Endothelial cell of umbilical vein (primary cell): ENCODE measurements around the gene GYPC. TPM values are rescaled to one million over a fixed set of nuclear protein-coding genes. Genes with fewer than 3 reads are reported as not detected.

Experiments used
- BruUV-seq: library from RNA; stranded (reverse); fragments of 400-500 nt; replicated peaks from 2 replicates; lab custom pipeline; 2021; lab: Mats Ljungman, UMichigan
- CTCF ChIA-PET: fragments of 300-600, 350-600 bp; sonication (Branson Sonifier 250); formaldehyde crosslinking; loops from one replicate; lab custom pipeline; 2021; ENCODE audit warnings: antibody characterized with exemption, inconsistent platforms; lab: Charles Lee
- POLR2A ChIA-PET: fragments of 300-600, 350-600 bp; sonication (Branson Sonifier 250); formaldehyde crosslinking; loops from one replicate; lab custom pipeline; 2021; ENCODE audit warnings: antibody characterized with exemption, inconsistent platforms; lab: Charles Lee
- DNase-seq: peaks from one replicate; pipeline ENCODE4 v3.0.0-alpha.2; 2011; ENCODE audit warnings: low read depth, low spot score
- FAIRE-seq: peaks from 2 replicates; lab custom pipeline; 2011; peaks lifted over from hg19 to GRCh38; lab: Jason Lieb, UNC
- H2AFZ ChIP-seq: 2 replicates; pipeline ENCODE4 v1.6.0; 2012; ENCODE audit warnings: low read depth, low read length, control low read depth, inconsistent platforms
- H3K27ac ChIP-seq: 2 replicates; pipeline ENCODE4 v1.5.1; 2011; ENCODE audit warnings: low read depth, mild to moderate bottlenecking, control low read depth, low read length, moderate library complexity; ENCODE audit not compliant: insufficient read depth
- H3K27me3 ChIP-seq, 2 experiments: 2 replicates each; pipeline versions ENCODE4 v1.6.0 to v1.6.1; 2011; ENCODE audit warnings: low read length in 2 of 2, mixed read lengths in 1 of 2; ENCODE audit not compliant: control insufficient read depth in 2 of 2, insufficient read depth in 2 of 2
- H3K36me3 ChIP-seq, 2 experiments: 2 replicates in 1 of 2; 3 replicates in 1 of 2; pipeline ENCODE4 v1.5.1; 2011; ENCODE audit warnings: low read length in 2 of 2, mild to moderate bottlenecking in 1 of 2, moderate library complexity in 1 of 2; ENCODE audit not compliant: control insufficient read depth in 2 of 2, insufficient read depth in 2 of 2; ENCODE audit errors: extremely low read depth in 1 of 2
- H3K4me1 ChIP-seq: 3 replicates; pipeline ENCODE4 v1.5.1; 2011; ENCODE audit warnings: mild to moderate bottlenecking, low read length; ENCODE audit not compliant: control insufficient read depth, insufficient read depth; ENCODE audit errors: extremely low read depth
- H3K4me2 ChIP-seq: 2 replicates; pipeline ENCODE4 v1.6.1; 2011; ENCODE audit warnings: low read length, control low read depth, mixed read lengths; ENCODE audit not compliant: insufficient read depth
- H3K4me3 ChIP-seq, 3 experiments: fragments of 200-600 bp in 1 of 3; sonication (generic), shearing (Covaris generic) in 1 of 3; replicated peaks in 1 of 3; 2 replicates each; pipeline ENCODE4 v1.5.1; 2011 to 2016; ENCODE audit warnings: control low read depth in 3 of 3, low read length in 3 of 3, mild to moderate bottlenecking in 2 of 3, inconsistent platforms in 1 of 3, low read depth in 1 of 3, moderate library complexity in 1 of 3; ENCODE audit not compliant: insufficient read depth in 1 of 3
- H3K79me2 ChIP-seq: 2 replicates; pipeline ENCODE4 v1.6.0; 2012; ENCODE audit warnings: low read length, inconsistent platforms; ENCODE audit not compliant: control insufficient read depth, insufficient read depth
- H3K9ac ChIP-seq: replicated peaks from 2 replicates; pipeline ENCODE3; 2011; ENCODE audit warnings: low read length, control low read depth; ENCODE audit not compliant: insufficient read depth; ENCODE audit errors: extremely low read depth
- H3K9me1 ChIP-seq: replicated peaks from 3 replicates; pipeline ENCODE4 v1.6.0; 2011; ENCODE audit warnings: mild to moderate bottlenecking, low read length; ENCODE audit not compliant: control insufficient read depth, insufficient read depth; ENCODE audit errors: extremely low read depth
- H3K9me3 ChIP-seq: replicated peaks from 2 replicates; pipeline ENCODE4 v1.5.1; 2012; ENCODE audit warnings: low read length, inconsistent platforms; ENCODE audit not compliant: control insufficient read depth, insufficient read depth
- H4K20me1 ChIP-seq: replicated peaks from 2 replicates; pipeline ENCODE3; 2011; ENCODE audit warnings: mild to moderate bottlenecking, low read length; ENCODE audit not compliant: control insufficient read depth, insufficient read depth; ENCODE audit errors: extremely low read depth
- EZH2 ChIP-seq: IDR thresholded peaks from 2 replicates; pipeline ENCODE4 v1.6.1; 2012; ENCODE audit warnings: borderline replicate concordance, low read depth, mild to moderate bottlenecking, moderate library complexity, low read length, inconsistent platforms; ENCODE audit not compliant: severe bottlenecking
- FOS ChIP-seq: IDR thresholded peaks from 2 replicates; pipeline ENCODE4 v1.6.1; 2011; ENCODE audit warnings: mild to moderate bottlenecking, low read length, moderate library complexity, borderline replicate concordance; ENCODE audit not compliant: insufficient read depth
- GATA2 ChIP-seq: IDR thresholded peaks from 2 replicates; pipeline ENCODE4 v1.7.0; 2011; ENCODE audit warnings: low read depth, mild to moderate bottlenecking, moderate library complexity, mixed read lengths, low read length; ENCODE audit not compliant: insufficient read length, insufficient read depth
- JUN ChIP-seq: IDR thresholded peaks from 2 replicates; pipeline ENCODE4 v1.6.1; 2011; ENCODE audit warnings: borderline replicate concordance, low read depth; ENCODE audit not compliant: insufficient read length, insufficient read depth
- MYC ChIP-seq: IDR thresholded peaks from one replicate; pipeline ENCODE4 v1.6.1; 2011; ENCODE audit warnings: mild to moderate bottlenecking, low read depth, low read length
- POLR2A ChIP-seq: IDR thresholded peaks from 2 replicates; pipeline ENCODE4 v1.6.1; 2012; ENCODE audit warnings: low read depth, mild to moderate bottlenecking, control low read depth, low read length
- POLR2AphosphoS5 ChIP-seq: IDR thresholded peaks from 2 replicates; pipeline ENCODE4 v1.6.1; 2012; ENCODE audit warnings: low read depth, mild to moderate bottlenecking, control low read depth, low read length, moderate library complexity; ENCODE audit not compliant: insufficient read depth
- dilution Hi-C: fragments of 300-500 bp; cut with MboI; formaldehyde crosslinking; loops from one replicate; pipeline ENCODE4 v1.15.0; 2019; ENCODE audit warnings: low sequenced_read_pairs; ENCODE audit not compliant: extremely low pct_ligation_motif_present
- intact Hi-C: fragments of 100-400 bp; cut with micrococcal nuclease; formaldehyde crosslinking; loops from one replicate; pipeline ENCODE4 v1.10.0; 2022
- polyA plus RNA-seq, 4 experiments: library from polyadenylated mRNA; depleted of rRNA in 3 of 4; stranded (reverse) in 3 of 4; unstranded in 1 of 4; fragments of >200 nt; gene quantifications; 2 replicates each; pipeline versions ENCODE4 v1.2.1 to v1.2.3, GENCODE V29; 2011 to 2012; ENCODE audit warnings: missing spikeins in 1 of 4
- total RNA-seq: library from RNA; stranded (reverse); gene quantifications from 2 replicates; pipeline ENCODE4 v1.2.3, GENCODE V29; 2021
- TF ChIP-seq, protein P1 (sequence below): IDR thresholded peaks from 2 replicates; pipeline ENCODE4 v1.6.1; 2011; ENCODE audit not compliant: insufficient read depth, insufficient read length
- TF ChIP-seq, protein P2 (sequence below), 2 donors: IDR thresholded peaks; 1 replicate in 1 of 2; 2 replicates in 1 of 2; pipeline ENCODE4 v1.5.1; 2011; ENCODE audit warnings: low read length in 2 of 2, mild to moderate bottlenecking in 2 of 2, moderate library complexity in 2 of 2, control low read depth in 1 of 2, inconsistent platforms in 1 of 2, low read depth in 1 of 2; ENCODE audit not compliant: insufficient read depth in 1 of 2; ENCODE audit errors: extremely low read depth in 1 of 2

The GYPC gene
- total and polyA plus RNA-seq, 2 donors (not counting 3 experiments of a cell fraction or from before 2014, with no cell fraction given), result 3.5 to 13.3 TPM

DNA sequence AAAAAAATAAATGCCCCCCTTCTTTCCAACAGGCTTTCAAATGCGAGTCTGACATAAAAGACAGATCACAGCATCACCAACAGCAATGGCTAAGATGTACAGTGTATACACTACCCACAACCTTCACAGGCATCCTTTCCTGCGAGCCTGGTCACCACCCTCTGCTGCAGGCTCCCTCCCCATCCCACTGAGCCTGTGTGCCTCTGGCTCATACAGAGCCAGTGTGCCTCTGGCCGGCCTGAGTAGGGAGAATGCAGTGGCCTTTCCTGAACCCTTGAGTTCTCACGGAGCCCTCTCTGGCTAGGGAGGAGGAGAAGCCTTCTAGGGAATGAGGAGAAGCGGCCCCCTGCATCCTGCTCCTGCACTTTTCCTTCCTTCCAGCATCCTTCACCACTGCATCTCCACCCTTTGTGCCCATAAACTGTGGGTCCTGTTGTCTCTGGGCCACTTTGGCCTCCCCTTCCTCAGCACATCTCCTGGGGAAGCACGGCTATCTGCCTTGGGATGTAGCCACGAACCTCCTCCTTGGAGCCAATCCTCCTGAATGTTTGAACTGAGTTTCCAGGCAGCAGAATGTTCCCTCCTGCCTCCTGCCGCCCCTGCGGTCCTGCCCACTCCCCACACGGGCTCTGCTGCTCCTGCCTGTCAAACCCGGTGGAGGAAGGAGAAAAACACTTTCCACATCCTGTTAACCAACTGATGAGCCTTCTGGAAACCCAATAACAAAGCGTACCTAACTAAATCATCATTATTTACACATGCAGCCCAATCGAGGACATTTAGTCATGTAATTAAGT is 22.5 kb downstream of the GYPC start:
- no peak overlapping the region for H3K4me2 ChIP-seq
- DNase-seq (no peak), FAIRE-seq (no peak)
- H4K20me1 ChIP-seq, result no peaks in the 10 kb centered on the region
- no peak overlapping the region for H3K27ac ChIP-seq
- ChIA-PET POLR2A (no interaction called here), CTCF (no interaction called here)
- dilution Hi-C loops, result no loop called here
- intact Hi-C loops, result no loop called here
- no TSS peak for BruUV-seq
- H3K36me3 ChIP-seq, result no peaks in the 10 kb centered on the region
- no peaks in the 10 kb centered on the region for H3K4me1 ChIP-seq
- no peak overlapping the region for H3K9ac ChIP-seq
- no peaks in the 10 kb centered on the region for H3K9me1 ChIP-seq
- H3K4me3 ChIP-seq, result no peak overlapping the region
- no peak overlapping the region for H2AFZ ChIP-seq
- H3K79me2 ChIP-seq, result no peaks in the 10 kb centered on the region
- no peak for TF ChIP-seq POLR2A
- no peak for TF ChIP-seq GATA2
- TF ChIP-seq FOS, result no peak
- TF ChIP-seq JUN, result no peak
- no peak for TF ChIP-seq POLR2AphosphoS5
- TF ChIP-seq EZH2, result no peak
- no peaks in the 10 kb centered on the region for H3K27me3 ChIP-seq
- no peaks in the 10 kb centered on the region for H3K9me3 ChIP-seq

DNA sequence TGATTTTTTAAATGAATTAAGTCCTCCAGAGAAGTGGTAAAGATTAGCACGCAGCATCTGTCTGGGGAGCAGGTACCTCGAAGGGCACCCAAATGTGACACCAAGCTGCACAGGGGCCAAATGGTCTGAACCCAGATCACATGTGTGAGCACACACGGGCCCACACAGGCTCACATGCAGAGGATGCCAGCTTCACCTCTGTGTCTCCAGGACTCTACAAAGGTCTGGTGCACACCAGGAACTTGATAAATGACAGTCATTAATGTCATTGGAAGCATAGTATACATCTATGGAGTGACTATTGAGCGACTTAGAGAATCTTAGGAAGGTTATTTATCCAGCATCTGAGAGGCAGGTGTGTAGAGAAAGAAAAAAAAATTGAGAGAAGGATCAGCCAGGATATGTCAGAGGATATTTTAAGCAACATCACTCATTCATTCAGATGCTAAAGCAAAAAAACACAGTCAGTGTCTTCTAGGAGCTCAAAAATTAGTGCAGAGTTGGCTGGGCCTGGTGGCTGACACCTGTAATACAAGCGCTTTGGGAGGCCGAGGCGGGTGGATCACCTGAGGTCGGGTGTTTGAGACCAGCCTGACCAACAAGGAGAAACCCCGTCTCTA is 23.2 kb downstream of the GYPC start:
- FAIRE-seq, result no peak
- no peaks in the 10 kb centered on the region for H3K27me3 ChIP-seq
- intact Hi-C loops (no loop called here), dilution Hi-C loops (no loop called here)
- no peaks in the 10 kb centered on the region for H3K79me2 ChIP-seq
- no TSS peak for BruUV-seq
- no peak overlapping the region for H3K9ac ChIP-seq
- POLR2A ChIA-PET, result no interaction called here
- DNase-seq, result no peak
- no peak overlapping the region for H3K27ac ChIP-seq
- TF ChIP-seq, protein P1, sequence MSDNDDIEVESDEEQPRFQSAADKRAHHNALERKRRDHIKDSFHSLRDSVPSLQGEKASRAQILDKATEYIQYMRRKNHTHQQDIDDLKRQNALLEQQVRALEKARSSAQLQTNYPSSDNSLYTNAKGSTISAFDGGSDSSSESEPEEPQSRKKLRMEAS, result no peak
- no peak for TF ChIP-seq EZH2
- no peak for TF ChIP-seq MYC
- no peak for TF ChIP-seq FOS
- TF ChIP-seq GATA2, result no peak
- no peak for TF ChIP-seq POLR2A
- TF ChIP-seq POLR2AphosphoS5, result no peak
- no peak for TF ChIP-seq JUN
- TF ChIP-seq, protein P2, sequence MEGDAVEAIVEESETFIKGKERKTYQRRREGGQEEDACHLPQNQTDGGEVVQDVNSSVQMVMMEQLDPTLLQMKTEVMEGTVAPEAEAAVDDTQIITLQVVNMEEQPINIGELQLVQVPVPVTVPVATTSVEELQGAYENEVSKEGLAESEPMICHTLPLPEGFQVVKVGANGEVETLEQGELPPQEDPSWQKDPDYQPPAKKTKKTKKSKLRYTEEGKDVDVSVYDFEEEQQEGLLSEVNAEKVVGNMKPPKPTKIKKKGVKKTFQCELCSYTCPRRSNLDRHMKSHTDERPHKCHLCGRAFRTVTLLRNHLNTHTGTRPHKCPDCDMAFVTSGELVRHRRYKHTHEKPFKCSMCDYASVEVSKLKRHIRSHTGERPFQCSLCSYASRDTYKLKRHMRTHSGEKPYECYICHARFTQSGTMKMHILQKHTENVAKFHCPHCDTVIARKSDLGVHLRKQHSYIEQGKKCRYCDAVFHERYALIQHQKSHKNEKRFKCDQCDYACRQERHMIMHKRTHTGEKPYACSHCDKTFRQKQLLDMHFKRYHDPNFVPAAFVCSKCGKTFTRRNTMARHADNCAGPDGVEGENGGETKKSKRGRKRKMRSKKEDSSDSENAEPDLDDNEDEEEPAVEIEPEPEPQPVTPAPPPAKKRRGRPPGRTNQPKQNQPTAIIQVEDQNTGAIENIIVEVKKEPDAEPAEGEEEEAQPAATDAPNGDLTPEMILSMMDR (IDR thresholded peaks at IDR 0.05; ENCODE audit: extremely low read depth in 1 of 2, insufficient read depth in 1 of 2, low read depth in 1 of 2, low read length in 2 of 2), result no peak
- no peaks in the 10 kb centered on the region for H4K20me1 ChIP-seq
- no peaks in the 10 kb centered on the region for H3K9me3 ChIP-seq
- no peaks in the 10 kb centered on the region for H3K36me3 ChIP-seq
- CTCF ChIA-PET, result no interaction called here
- H3K4me3 ChIP-seq, result no peak overlapping the region
- no peak overlapping the region for H3K4me2 ChIP-seq
- no peaks in the 10 kb centered on the region for H3K4me1 ChIP-seq
- no peaks in the 10 kb centered on the region for H3K9me1 ChIP-seq
- H2AFZ ChIP-seq, result no peak overlapping the region
